Measurements from ENCODE around the gene SNAI3.

The SNAI3 gene

DNA sequence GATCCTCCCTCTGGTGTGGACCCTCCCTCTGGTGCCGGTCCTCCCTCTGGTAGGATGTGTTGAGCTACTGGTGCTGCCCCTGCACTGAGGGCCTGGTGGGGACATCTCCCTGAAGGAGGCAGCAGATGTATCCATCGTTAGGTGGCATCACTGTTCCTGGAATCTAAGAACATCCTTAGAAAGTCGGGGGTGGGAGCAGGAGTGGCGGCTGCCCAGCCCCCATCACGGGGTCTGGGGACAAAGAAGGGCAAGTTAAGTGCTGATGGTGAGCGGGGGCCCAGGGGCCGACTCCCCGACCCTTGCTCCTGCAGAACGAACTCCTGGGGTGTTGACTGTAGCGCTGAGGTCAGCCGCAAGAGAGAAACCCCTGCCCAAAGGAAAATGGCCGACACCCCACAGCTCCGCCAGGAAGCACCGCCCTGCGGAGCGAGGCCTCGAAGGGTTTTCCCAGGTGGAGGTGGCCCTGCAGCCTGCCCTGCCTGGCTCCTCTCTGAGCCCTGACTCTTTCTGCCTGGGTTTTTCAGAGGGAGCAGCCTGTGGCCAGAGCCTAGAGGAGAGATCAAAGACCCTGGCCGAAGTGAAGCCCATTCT is 25.5 kb upstream of the SNAI3 start:
- no peaks in the 10 kb centered on the region for H3K36me3 Mint-ChIP-seq (ENCODE audit: low read depth)
- no peaks in the 10 kb centered on the region for H3K9me3 Mint-ChIP-seq

GRCh38 chr16:88710556-88710955 is 24.2 kb upstream of the SNAI3 start:
- Mint-ChIP-seq H3K36me3 (ENCODE audit: low read depth) (no peaks in the 10 kb centered on the region), H3K9me3 (no peaks in the 10 kb centered on the region), H3K4me3 (no peak overlapping the region), H3K27me3 (ENCODE audit: low read depth) (no peaks in the 10 kb centered on the region), H3K27ac (no peak overlapping the region), H3K4me1 (peaks cover 9% of the 10 kb centered on the region)
- TF ChIP-seq CTCF (IDR thresholded peaks at IDR 0.05; ENCODE audit: unreplicated experiment in 3 of 3) = no peak

More for the DNA sequence above, 25.5 kb upstream of the SNAI3 start:
- peak overlapping the region in 1 of 3 experiments; percentile 41 for H3K4me3 Mint-ChIP-seq
- H3K27me3 Mint-ChIP-seq (ENCODE audit: low read depth) = no peaks in the 10 kb centered on the region
- H3K4me1 Mint-ChIP-seq = peaks cover 8% of the 10 kb centered on the region
- H3K27ac Mint-ChIP-seq = no peak overlapping the region
- no peak for TF ChIP-seq CTCF (IDR thresholded peaks at IDR 0.05; ENCODE audit: unreplicated experiment in 3 of 3)

DNA sequence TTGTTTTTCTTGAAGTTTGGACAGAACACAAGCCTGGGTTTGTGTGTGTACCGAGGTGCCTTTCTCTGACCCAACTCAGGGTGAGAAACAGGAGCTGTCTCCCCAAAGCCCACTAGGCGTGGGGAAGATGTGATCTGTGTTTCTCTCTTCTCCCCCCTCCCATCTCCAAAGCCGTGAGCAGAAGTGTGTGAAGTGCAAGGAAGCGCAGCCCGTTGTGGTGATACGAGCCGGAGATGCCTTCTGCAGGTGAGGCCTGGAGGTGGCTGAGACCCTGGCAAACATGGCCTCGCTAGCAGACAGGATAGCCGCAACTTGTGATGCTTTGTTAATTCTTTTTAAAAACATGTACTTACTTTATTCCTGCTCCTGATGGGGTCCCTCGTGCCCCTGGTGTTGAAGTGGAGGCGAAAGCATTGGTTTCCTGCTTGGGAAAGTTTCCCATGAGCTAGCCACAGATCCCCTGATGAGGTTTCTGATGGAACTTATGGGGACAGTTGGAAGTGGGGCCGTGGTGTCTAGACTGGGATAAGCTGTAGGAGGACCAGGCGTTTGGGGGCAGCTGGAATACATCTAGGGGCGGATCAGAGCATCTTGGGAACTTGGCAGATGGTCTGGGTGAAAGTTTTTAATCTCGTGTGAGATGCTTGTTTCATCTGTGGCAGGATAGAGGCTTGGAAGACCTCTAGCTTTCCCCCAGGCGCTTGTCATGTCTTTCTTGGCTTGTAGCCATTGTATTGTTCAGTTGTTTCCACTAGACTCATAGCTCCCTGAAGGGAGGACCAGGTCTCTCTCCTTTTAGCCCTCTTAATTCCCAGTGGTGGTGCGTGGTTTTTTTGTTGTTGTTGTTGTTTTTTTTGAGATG is 20.9 kb upstream of the SNAI3 start:
- peak overlapping the region in 1 of 3 experiments; percentile 13 for H3K27ac Mint-ChIP-seq

DNA sequence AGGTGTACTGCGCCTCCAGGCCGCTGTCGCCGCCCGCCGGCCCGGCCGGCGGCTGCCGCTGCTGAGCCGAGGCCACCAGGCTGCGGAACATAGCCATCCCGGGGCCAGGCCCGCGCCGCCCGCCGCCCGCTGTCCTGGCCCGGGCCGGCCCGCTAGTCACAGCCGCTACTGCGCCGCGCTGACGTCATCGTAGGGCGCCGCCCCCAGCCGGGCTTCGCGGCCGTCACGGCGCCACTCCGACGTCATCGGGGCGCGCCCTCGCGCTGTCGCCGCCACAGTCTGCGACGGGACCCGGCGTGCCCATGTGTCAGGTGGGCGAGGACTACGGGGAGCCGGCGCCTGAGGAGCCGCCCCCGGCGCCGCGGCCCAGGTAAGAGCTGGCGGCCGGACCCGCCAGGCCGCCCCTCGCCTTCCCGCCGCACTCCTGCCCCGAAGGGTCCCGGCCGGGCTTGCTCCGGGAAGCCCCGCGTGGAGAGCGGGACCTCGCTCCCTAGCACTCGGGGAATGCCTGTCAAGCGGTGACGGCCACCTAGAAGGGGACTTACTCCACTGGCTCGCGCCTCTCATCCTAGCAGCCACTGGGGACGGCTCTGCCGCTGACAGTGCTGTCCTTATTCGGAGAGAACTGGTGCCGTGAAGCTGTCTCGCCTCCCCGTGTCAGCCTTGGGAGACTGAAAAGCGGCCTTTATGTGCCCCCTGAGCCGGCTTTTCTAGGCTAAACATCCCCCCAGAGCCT is 20.1 kb upstream of the SNAI3 start, which contains the start of the genes CTU2 and RNF166:
Gene CTU2, plus strand, starts transcription at position 275 of the 736 bp plus-strand sequence. Its CDS starts 28 bp downstream, at position 303.
Gene RNF166, minus strand, starts transcription at position 180 of the 736 bp plus-strand sequence. Its CDS starts 83 bp downstream, at position 97.
- Mint-ChIP-seq H3K36me3 (ENCODE audit: low read depth) (no peaks in the 10 kb centered on the region), H3K9me3 (no peaks in the 10 kb centered on the region), H3K4me3 (peak within 1 kb of the TSS; percentile 84 to 88 (median 85)), H3K4me1 (peaks cover 20% of the 10 kb centered on the region), H3K27ac (peak within 1 kb of the TSS in 1 of 3 experiments; percentile 67), H3K27me3 (ENCODE audit: low read depth) (no peaks in the 10 kb centered on the region)
- no peak for TF ChIP-seq CTCF (IDR thresholded peaks at IDR 0.05; ENCODE audit: unreplicated experiment in 3 of 3)

More for the DNA sequence above, 20.9 kb upstream of the SNAI3 start:
- Mint-ChIP-seq H3K4me3 (peak overlapping the region; percentile 79 to 88 (median 85)), H3K27me3 (ENCODE audit: low read depth) (no peaks in the 10 kb centered on the region), H3K4me1 (peaks cover 20% of the 10 kb centered on the region), H3K36me3 (ENCODE audit: low read depth) (no peaks in the 10 kb centered on the region), H3K9me3 (no peaks in the 10 kb centered on the region)
- TF ChIP-seq CTCF (IDR thresholded peaks at IDR 0.05; ENCODE audit: unreplicated experiment in 3 of 3) = no peak

DNA sequence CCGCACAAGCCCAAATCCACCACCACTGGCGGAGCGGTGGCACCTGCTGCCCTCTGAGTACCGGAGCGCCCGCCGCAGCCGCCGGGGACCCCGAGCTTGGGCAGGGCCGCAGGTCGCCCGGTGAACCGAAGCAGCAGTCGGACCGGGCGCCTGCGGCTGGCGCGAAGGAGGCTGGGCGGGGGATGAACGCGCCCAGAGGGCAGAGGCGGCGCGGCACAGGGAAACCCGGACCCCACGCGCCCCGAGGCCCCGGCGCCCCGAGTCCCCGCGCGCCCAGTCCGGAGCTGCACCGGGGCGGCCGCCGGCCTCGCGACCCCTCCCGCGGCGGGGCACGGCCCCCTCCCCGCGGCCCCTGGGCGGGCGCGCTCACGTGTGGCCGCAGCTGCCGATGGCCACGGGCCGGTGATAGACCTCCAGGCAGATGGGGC is 19.5 kb upstream of the SNAI3 start:
- TF ChIP-seq CTCF (IDR thresholded peaks at IDR 0.05; ENCODE audit: unreplicated experiment in 3 of 3) = no peak
- Mint-ChIP-seq H3K4me1 (peaks cover 20% of the 10 kb centered on the region), H3K9me3 (no peaks in the 10 kb centered on the region), H3K4me3 (peak overlapping the region; percentile 80 to 85 (median 84)), H3K27ac (no peak overlapping the region), H3K36me3 (ENCODE audit: low read depth) (no peaks in the 10 kb centered on the region), H3K27me3 (ENCODE audit: low read depth) (no peaks in the 10 kb centered on the region)
